Stimulated activated CD8-positive, alpha-beta memory T cell treated with anti-CD3 and anti-CD28 coated beads, Interleukin-15, amount 100 ng/mL, for 1 hour (primary cell): Measurements from ENCODE around the gene RELN.

Experiments
- DNase-seq: peaks from one replicate; pipeline ENCODE4 v3.0.0-alpha.2; 2020; ENCODE audit warnings: low read depth

RELN gene

DNA sequence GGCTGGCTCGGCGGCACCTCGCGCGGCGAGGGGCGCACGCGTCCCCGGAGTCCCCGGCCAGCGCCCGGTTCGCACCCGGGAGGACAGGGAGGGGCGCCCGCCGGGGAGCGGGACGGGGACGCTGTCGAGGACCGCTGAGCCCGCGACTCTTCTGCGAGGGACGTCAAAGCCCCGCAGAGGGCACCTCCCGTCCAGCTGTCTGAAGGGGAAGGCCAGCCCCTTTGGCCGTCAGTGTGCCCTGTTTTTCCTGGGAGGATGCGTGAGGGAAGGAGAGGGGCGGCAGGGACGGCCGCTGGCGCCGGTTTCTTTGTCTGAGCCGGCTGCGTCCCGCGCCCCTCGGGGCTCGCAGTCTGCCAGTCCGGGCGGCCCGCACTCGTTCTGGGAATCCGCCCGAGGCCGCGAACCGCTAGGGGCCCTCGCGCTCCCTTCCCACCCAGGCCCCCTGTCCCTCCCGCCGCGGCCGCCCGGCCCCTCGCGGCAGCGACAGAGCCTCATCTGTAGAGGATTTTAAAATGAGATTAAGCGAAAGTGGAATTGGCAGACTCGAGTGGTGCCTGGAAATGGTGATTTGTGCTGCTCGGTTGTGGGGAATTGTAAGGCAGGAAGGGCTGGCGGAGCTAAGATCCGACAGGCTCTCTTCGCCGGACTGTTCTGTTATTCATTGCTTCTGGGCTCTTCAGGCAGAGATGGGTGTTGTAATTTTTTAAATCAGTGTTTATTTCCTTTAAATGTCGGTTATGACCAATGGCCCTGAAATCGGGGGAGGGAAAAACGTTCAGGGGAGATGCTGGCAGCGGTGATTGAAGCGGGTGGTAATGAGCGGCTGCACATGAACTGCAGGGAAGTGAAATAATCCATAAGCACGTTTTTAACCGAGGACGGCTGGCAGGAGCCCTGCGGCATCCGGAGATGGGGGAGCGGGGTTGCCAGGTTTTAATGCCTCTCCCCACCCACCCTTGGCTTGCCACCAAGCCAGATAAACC is 618 bp upstream of the RELN start:
- DNase-seq: no peak

- no peak for DNase-seq
Measured at GRCh38 chr7:103988468-103989199, 824 bp downstream of the RELN start.

GRCh38 chr7:103987451-103987850 is 2.0 kb downstream of the RELN start:
- DNase-seq: no peak

DNA sequence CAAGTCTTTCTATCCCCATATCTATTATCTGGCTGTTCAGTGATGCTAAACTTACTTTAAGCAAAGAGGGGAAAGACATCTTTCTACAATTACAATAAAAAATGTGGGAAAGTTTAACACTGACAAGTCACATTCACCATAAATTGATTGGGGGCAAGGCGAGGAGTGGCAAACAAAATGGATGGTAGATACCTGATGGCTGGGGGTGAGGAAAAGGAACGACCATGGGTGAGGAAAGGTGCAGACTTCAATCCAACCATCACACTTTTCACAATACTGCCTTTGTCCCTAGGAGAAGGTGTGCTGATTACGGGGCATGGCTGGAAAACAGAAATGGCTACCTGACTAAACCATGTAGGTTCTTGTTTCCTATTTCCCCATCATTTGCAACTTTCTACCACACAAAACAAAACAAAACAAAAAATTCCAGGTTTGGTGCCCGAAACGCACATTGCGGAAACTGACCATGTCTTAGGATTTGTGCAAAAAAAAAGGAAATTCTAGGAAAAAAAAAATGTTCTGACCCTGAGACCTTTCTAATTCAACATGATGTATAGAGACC is 3.8 kb downstream of the RELN start:
- DNase-seq: no peak

GRCh38 chr7:103984050-103984449 is 5.4 kb downstream of the RELN start:
- no peak for DNase-seq

DNA sequence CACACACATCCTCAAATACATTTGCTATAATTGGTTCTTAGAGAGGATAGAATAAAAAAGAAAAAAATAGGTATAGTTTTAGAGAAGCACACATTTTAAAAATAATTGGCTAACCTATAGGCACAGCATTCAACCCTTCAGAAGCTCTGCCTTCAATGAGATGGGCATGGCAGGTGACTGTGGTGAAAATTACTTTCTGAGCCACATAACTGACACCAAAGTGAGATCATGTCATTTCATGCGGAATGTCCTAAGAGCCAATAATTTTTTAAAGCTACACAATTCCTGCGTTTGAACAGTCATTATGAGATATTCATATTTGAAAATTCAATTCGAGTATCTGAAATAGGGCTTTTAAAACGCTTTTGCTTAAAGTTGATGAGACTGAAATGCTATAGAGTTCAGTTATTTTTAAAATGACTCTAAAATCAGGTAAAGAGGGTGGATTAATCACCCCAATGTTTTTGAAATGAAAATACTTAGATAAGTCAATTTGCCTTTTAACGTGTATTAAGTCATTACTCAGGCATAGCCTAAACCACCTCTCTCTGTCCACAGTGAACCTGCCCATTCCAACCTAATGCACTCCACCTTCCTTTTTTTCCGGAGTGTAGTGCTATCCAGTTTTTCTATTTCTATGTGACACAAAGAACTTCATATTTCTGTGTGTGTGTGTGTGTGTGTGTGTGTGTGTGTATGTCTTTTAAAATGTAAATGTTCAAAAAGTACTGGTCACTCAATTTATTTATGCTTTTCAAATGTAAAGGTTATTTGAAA is 6.1 kb downstream of the RELN start:
- no peak for DNase-seq

- no peak for DNase-seq
Measured at GRCh38 chr7:103981003-103981423, 8.4 kb downstream of the RELN start.

DNA sequence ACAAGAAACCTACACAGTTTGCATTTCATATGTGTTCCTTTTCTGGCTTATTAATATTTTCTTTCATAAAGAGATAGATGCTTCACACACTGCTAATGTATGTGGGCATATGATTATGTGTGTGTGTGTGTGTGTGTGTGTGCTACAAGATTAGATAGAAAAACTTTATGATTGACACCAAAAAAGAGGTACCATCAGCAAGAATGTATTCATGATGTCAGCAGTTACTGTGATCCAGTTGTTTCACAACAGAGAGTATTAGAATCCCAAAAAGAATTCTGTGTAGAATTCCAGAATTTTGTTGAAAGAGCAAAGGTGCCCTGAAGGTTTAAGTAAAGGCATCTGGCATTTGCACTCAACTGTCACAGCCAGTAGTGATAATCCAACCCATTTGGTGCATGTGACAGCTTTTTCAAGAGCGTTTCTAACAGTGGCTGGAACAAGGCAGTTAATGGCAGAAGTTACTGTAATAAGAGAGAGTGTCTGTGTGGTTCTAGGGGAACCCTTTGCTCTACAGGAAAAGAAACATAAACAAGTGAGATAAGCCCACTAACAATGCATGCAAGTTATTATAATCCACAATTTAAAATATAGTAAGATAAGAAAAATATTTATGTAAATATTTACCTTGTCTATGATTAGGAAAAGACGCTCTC is 16.6 kb downstream of the RELN start:
- no peak for DNase-seq

GRCh38 chr7:103967401-103967800 is 22.1 kb downstream of the RELN start:
- no peak for DNase-seq

GRCh38 chr7:103966593-103967277 is 22.7 kb downstream of the RELN start:
- DNase-seq: no peak

- DNase-seq: no peak
Measured at GRCh38 chr7:103964269-103964668, 25.2 kb downstream of the RELN start.

DNA sequence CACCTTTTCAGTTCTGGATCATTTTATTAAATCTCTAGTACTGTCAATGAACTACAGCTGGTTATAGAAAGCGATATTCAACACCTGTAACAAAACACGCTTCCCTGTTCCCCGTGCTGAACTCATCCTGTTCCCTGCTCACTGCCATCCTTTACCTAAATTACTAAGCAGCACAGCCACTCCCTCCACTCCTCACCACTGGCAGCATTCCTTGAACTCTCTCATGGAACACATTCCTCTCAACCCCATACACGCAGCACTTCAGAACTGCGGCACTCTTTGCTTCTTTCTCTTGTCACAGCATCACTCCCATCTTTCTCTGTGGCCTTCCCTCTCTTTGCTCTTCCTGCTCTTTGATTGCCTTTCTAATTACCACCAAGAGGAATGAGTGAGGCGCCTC is 27.4 kb downstream of the RELN start:
- DNase-seq: no peak

DNA sequence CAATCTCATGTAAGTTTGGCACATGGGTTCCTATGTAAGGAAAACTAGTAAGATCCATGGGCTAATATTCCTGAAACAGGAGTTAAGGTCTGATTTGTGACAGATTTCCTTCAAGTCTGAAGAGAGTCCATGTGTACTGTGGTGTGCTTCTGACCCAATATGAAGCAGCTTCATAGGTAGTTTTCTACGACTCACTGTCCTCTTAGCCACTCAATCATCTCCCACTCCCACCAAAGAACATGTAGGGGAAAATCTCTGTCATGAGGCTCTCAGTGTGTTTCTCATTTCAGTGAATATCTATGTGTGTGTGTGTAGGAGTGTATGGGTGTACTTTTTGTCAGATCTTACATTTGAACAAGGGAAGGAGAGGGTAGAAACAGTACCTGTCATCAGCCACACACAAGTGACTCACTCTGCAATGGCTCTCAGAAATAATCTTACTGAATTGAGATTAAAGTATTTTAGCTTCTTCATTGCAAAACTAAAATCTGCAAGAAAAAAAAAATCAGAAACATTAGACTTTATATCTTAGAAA is 31.1 kb downstream of the RELN start:
- DNase-seq: no peak

DNA sequence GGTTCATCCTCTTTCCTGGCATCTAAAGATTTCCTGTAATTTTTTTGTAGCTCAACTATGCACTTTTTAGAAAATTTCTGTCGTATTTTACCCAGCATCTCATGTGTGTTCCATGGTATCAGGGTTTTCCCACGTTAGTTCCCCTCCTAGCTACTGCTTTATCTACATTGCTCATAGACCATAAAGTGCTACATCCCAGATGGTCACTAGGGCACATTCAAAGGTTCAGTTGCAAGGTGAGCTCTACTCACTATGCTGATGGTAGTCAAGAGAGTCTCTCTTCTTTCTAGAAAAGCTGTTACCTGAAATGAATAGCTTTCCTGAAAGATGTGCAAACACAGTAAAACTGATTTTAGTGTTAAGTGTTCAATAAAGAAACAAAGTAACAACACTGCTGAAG is 33.5 kb downstream of the RELN start:
- no peak for DNase-seq

DNA sequence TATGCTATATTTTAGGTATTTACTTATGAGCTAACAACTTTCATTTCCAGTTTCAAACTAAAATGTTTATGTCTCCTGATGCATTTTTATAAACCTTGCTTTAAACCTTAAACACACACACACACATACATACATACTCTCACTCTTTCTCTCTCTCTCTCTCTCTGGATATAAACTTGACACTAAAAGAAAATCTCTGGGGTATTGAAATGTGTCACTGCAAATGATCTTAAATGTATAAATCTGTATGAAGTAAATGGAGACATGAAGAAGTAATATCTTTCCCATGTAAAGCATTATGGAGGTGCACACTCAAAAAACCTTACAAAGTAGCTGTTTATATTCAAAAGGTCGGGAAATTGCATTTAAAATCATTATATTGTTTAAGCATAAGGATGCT is 37.0 kb downstream of the RELN start:
- no peak for DNase-seq

- no peak for DNase-seq
Measured at GRCh38 chr7:103951311-103951710, 38.1 kb downstream of the RELN start.

DNA sequence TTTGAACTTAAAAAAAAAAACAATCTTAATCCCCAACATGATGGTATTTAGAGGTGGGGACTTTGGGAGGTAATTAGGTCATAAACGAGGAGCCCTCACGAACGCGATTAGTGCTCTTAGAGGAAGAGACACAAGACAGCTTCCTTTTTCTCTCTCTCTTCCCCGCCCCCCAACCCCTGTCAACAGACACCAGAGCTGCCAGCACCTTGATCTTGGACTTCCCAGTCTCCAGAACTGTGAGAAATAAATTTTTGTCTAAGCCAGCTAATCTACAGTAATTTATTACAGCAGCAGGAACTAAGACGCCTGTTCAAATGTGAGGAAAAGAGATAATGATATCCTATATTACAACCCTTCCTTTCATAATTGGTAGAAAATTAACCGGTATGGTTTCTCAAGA is 40.1 kb downstream of the RELN start:
- DNase-seq: no peak

- DNase-seq: no peak
Measured at GRCh38 chr7:103947026-103947655, 42.3 kb downstream of the RELN start.

DNA sequence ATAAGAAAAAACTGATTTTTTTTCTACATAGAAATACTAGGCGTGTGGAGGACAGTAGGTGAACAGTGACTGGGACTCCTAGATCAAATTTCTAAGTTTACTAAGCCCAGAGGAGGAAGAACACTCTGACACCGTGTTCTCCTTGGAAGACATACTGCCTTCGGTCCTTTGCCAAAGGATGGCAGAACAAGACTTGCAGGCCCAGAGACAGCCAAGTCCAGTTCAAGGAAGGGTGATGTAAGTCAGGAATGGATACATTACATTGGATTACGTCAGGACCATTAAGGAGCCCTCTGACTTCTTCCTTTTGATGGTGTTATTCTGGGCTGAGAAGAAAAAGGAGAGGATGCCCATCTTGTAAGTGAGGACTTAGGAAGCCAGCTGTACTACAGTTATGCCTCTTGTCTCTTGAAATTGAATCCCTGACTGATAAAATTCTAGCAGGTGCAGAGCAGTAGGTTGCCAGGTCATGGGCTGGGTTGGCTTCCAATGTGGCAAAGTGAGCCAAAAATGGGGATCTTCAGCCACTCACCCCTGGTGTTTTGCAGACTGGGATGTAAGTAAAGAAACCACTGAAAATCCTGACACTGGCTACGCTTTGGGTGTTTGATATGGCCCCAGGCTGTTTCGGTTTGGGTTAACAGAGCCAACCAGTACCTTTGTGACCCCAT is 45.1 kb downstream of the RELN start:
- DNase-seq: no peak

DNA sequence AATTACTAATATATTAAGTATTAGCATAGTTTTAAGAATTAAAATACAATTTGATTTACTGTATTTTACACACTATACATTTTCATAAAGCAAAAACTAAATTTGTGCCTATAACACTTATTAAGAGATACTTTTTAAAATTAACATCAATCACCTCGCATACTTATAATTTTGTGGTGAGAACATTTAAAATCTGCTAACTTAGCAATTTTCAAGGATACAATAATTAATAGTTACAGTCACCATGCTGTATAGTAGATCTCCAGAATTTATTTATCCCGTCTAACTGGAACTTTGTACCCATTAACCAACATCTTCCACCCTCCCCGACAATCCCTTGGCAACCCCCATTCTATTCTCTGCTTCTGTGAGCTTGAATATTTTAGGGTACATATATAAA is 47.5 kb downstream of the RELN start:
- no peak for DNase-seq
